GDM1 (cell line): Measurements from ENCODE around the gene RASSF5.

Experiments used
- DNase-seq: peaks from one replicate; lab custom pipeline; 2025; lab: John Stamatoyannopoulos, UW

The RASSF5 gene

GRCh38 chr1:206497774-206498173, 9.6 kb upstream of the RASSF5 start:
- no peak for DNase-seq

- DNase-seq: no peak
These were observed 8.6 kb upstream of the RASSF5 start for GRCh38 chr1:206498685-206499084.

- no peak for DNase-seq
These were observed 7.3 kb upstream of the RASSF5 start for GRCh38 chr1:206500046-206500445.

GRCh38 chr1:206501881-206502280, 5.5 kb upstream of the RASSF5 start:
- DNase-seq: no peak

- DNase-seq: no peak
These were observed 4.9 kb upstream of the RASSF5 start for GRCh38 chr1:206502403-206502802.

- DNase-seq: no peak
These were observed 4.5 kb upstream of the RASSF5 start for GRCh38 chr1:206502812-206503211.

GRCh38 chr1:206503591-206504362, 3.6 kb upstream of the RASSF5 start:
- peak; percentile 87 for DNase-seq

GRCh38 chr1:206504363-206504713, 3.0 kb upstream of the RASSF5 start:
- DNase-seq: no peak

GRCh38 chr1:206505702-206506355, 1.5 kb upstream of the RASSF5 start:
- DNase-seq: no peak

- DNase-seq: no peak
These were observed 687 bp upstream of the RASSF5 start for GRCh38 chr1:206506405-206507283.

- no peak for DNase-seq
These were observed 979 bp downstream of the RASSF5 start for GRCh38 chr1:206508130-206508889.

- DNase-seq: no peak
These were observed 1.6 kb downstream of the RASSF5 start for GRCh38 chr1:206508956-206509355.

- no peak for DNase-seq
These were observed 2.4 kb downstream of the RASSF5 start for GRCh38 chr1:206509612-206510257.

GRCh38 chr1:206510371-206510770, 3.0 kb downstream of the RASSF5 start:
- no peak for DNase-seq

GRCh38 chr1:206511362-206512057, 4.2 kb downstream of the RASSF5 start:
- DNase-seq: no peak

- no peak for DNase-seq
These were observed 4.9 kb downstream of the RASSF5 start for GRCh38 chr1:206512058-206512850.

- no peak for DNase-seq
These were observed 5.5 kb downstream of the RASSF5 start for GRCh38 chr1:206512851-206513180.

- DNase-seq: no peak
These were observed 6.2 kb downstream of the RASSF5 start for GRCh38 chr1:206513312-206514111.

GRCh38 chr1:206514813-206515387, 7.6 kb downstream of the RASSF5 start:
- no peak for DNase-seq
